GM20000 (cell line): ENCODE data around the gene PPARD.

ENCODE experiments used
- DNase-seq: peaks from one replicate; pipeline ENCODE4 v3.0.0; 2012; ENCODE audit warnings: low spot score
- TF ChIP-seq, protein P1 (sequence below): IDR thresholded peaks from 2 replicates; pipeline ENCODE4 v1.5.1; 2012; ENCODE audit warnings: mild to moderate bottlenecking, control low read depth; ENCODE audit errors: extremely low read depth, missing control alignments

Gene PPARD

GRCh38 chr6:35370785-35371493 is 28.6 kb downstream of the PPARD start:
- TF ChIP-seq, protein P1, sequence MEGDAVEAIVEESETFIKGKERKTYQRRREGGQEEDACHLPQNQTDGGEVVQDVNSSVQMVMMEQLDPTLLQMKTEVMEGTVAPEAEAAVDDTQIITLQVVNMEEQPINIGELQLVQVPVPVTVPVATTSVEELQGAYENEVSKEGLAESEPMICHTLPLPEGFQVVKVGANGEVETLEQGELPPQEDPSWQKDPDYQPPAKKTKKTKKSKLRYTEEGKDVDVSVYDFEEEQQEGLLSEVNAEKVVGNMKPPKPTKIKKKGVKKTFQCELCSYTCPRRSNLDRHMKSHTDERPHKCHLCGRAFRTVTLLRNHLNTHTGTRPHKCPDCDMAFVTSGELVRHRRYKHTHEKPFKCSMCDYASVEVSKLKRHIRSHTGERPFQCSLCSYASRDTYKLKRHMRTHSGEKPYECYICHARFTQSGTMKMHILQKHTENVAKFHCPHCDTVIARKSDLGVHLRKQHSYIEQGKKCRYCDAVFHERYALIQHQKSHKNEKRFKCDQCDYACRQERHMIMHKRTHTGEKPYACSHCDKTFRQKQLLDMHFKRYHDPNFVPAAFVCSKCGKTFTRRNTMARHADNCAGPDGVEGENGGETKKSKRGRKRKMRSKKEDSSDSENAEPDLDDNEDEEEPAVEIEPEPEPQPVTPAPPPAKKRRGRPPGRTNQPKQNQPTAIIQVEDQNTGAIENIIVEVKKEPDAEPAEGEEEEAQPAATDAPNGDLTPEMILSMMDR = no peak
- no peak for DNase-seq

DNA sequence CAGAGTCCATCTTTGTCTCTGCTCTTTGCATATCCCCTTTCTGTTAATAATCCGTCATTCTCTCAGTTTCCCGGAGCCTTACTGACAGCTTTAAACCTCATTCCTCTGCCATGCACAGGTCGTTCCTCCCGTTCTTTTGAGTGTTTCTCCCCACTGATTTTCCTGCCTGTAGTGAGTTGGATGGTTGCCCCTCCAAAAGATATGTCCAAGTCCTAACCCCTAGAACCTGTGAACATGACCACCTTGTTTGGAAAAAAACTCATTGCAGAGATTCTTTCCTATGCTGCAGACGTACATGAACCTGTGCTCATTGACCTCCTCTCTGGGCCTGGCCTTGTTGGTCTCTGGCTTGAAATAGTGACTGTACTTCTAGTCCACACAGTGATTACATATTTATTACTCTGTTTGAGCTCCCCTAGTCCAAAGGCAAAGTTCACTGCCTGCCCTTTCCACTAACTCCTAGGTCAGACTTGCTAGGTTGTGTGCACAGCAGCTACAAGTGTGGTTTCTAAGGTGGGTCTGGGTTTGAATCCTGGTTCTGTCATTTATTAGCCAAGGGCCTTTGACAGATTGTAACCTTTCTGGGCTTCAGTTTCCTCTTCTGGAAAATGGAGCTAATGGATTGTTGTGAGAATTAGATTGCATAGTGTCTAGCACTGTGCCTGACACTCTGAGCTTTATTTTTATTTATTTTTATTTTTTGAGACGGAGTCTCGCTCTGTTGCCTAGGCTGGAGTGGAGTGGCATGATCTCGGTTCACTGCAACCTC is 29.3 kb downstream of the PPARD start:
- TF ChIP-seq, protein P1 = no peak
- no peak for DNase-seq

GRCh38 chr6:35372633-35373032 is 30.3 kb downstream of the PPARD start:
- TF ChIP-seq, protein P1 = no peak
- no peak for DNase-seq

- TF ChIP-seq, protein P1 = no peak
- no peak for DNase-seq
Measured at GRCh38 chr6:35376281-35376680, 33.9 kb downstream of the PPARD start.

DNA sequence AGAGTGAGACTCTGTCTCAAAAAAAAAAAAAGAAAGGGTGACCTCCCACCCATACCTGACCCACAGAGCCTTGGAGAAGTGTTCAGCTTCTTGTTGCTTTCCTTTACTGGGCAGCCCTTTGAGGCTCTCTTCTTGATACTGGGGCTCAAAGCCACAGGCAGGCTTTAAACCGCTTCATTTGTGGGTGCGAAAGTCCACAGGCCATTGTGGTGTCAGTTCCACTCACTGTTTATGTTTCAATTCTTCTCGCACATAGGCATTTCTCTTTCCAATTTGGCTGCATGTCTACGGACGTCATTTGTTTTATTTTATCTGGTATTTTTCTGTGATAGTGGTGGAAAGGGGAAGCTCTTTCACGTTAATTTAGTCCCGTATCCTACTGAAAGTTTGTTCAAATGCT is 34.6 kb downstream of the PPARD start:
- DNase-seq = no peak
- TF ChIP-seq, protein P1 = no peak

GRCh38 chr6:35378261-35378660 is 35.9 kb downstream of the PPARD start:
- TF ChIP-seq, protein P1 = no peak
- DNase-seq = no peak

DNA sequence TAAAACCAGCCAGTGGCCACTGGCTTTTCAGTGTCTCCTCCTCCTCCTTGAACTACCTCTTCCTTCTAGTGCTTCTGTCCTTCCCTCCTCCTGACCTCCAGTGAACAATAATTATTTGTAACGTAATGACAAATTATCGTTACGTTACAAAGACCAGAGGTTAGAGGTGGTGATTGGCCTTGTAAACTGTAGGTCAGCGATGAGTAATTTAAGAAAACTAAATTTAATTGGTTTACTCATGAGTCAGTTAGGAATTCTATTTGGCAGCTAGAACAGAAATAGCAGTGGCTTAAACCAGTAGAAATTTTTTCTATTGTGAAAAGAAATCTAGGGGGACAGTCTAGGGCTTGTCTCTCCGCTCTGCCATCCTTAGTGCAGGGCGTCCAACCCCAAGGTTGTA is 38.8 kb downstream of the PPARD start:
- DNase-seq = no peak
- TF ChIP-seq, protein P1 = no peak
